B cell (primary cell): ENCODE data around the gene AK9.

Experiments
- EZH2 ChIP-seq: IDR thresholded peaks from 2 replicates; pipeline ENCODE4 v1.6.1; 2012; ENCODE audit warnings: borderline replicate concordance, low read depth, mild to moderate bottlenecking, moderate library complexity, low read length; ENCODE audit not compliant: insufficient read depth, poor library complexity, severe bottlenecking
- TF ChIP-seq, protein P1 (sequence below): fragments of 200-600 bp; IDR thresholded peaks from one replicate; pipeline ENCODE4 v1.8.0; 2022; ENCODE audit warnings: antibody characterized with exemption, mild to moderate bottlenecking

DNA sequence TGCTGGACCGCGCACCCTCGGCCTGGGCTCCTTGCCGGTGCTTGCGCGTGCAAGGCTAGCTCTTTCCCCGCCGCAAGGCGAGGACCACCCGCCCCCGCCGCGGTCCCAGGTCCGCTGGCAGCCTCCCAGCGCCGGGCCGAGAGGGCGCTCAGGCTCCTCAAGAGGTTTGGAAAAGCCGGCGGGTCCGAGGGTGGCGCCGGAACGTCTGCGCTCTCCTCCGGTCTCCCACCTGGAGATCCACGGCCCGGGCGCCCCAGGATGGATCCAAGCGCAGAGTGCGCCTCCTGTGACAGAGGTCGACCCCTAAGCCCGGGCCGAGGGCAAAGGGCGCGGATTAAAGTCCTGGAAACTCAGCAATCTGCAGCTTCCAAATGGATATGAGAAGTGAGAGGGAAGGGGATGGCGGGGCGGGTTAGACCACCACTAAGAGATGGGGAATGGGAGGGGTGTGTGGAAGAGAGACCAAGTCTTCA lies 234.9 kb downstream of the AK9 start:
- TF ChIP-seq, protein P1, sequence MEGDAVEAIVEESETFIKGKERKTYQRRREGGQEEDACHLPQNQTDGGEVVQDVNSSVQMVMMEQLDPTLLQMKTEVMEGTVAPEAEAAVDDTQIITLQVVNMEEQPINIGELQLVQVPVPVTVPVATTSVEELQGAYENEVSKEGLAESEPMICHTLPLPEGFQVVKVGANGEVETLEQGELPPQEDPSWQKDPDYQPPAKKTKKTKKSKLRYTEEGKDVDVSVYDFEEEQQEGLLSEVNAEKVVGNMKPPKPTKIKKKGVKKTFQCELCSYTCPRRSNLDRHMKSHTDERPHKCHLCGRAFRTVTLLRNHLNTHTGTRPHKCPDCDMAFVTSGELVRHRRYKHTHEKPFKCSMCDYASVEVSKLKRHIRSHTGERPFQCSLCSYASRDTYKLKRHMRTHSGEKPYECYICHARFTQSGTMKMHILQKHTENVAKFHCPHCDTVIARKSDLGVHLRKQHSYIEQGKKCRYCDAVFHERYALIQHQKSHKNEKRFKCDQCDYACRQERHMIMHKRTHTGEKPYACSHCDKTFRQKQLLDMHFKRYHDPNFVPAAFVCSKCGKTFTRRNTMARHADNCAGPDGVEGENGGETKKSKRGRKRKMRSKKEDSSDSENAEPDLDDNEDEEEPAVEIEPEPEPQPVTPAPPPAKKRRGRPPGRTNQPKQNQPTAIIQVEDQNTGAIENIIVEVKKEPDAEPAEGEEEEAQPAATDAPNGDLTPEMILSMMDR, result peak; percentile 20
- TF ChIP-seq EZH2, result no peak
